HepG2 (cell line): ENCODE data around the gene PARK7. TPM values are rescaled to one million over a fixed set of nuclear protein-coding genes. Genes with fewer than 3 reads are reported as not detected.

Source experiments
- ATAC-seq: fragments of 200-7000 bp; cut with Tn5 transposase; 3 replicates; pipeline ENCODE4 v1.9.1; 2020; ENCODE audit warnings: mild to moderate bottlenecking, moderate library complexity
- BruUV-seq: library from RNA; stranded (reverse); fragments of 400-500 nt; replicated peaks from 2 replicates; lab custom pipeline; 2021; lab: Mats Ljungman, UMichigan
- CTCF ChIA-PET: fragments of 300-600 bp; formaldehyde crosslinking; extraction: SDS; loops from one replicate; lab custom pipeline; 2021; ENCODE audit warnings: low total read pairs, inconsistent platforms, low intra/inter-chr PET ratio; lab: Yijun Ruan, JAX
- POLR2A ChIA-PET: fragments of 350-600 bp; sonication (Branson Sonifier 250); formaldehyde crosslinking; loops from one replicate; lab custom pipeline; 2020; ENCODE audit warnings: antibody characterized with exemption, inconsistent platforms; lab: Yijun Ruan, JAX
- DNase-seq: peaks from one replicate; pipeline ENCODE4 v3.0.0-alpha.2; 2015; ENCODE audit warnings: low spot score
- FAIRE-seq: peaks from 3 replicates; lab custom pipeline; 2011; peaks lifted over from hg19 to GRCh38; lab: Jason Lieb, UNC
- H2AFZ ChIP-seq: one replicate; pipeline ENCODE4 v1.6.1; 2011; ENCODE audit warnings: low read length, inconsistent platforms
- H3K27ac ChIP-seq: fragments of 300-600 bp; 3 replicates; pipeline ENCODE4 v1.8.0; 2011; ENCODE audit warnings: mixed run types, mild to moderate bottlenecking, mixed read lengths, low read length, inconsistent platforms; ENCODE audit not compliant: insufficient read depth; ENCODE audit errors: extremely low read length
- H3K27me3 ChIP-seq, 2 experiments: fragments of 200-600 bp in 1 of 2; 2 replicates in 1 of 2; 3 replicates in 1 of 2; pipeline versions ENCODE4 v1.6.0 to v1.8.0; 2011; ENCODE audit warnings: low read length in 2 of 2, mild to moderate bottlenecking in 2 of 2, moderate library complexity in 2 of 2, inconsistent platforms in 1 of 2; ENCODE audit not compliant: insufficient read depth in 2 of 2, control insufficient read depth in 1 of 2
- H3K36me3 ChIP-seq, 2 experiments: fragments of 200-600 bp in 1 of 2; replicated peaks in 1 of 2; 2 replicates in 1 of 2; 3 replicates in 1 of 2; pipeline versions ENCODE4 v1.5.1 to v1.8.0; 2011; ENCODE audit warnings: low read length in 2 of 2, inconsistent platforms in 1 of 2; ENCODE audit not compliant: insufficient read depth in 2 of 2, control insufficient read depth in 1 of 2
- H3K4me1 ChIP-seq: 2 replicates; pipeline ENCODE4 v1.5.1; 2012; ENCODE audit warnings: low read length, inconsistent platforms; ENCODE audit not compliant: insufficient read depth
- H3K4me2 ChIP-seq: 2 replicates; pipeline ENCODE4 v1.6.0; 2011; ENCODE audit warnings: low read depth, low read length, inconsistent platforms
- H3K4me3 ChIP-seq, 3 experiments: fragments of 200-600 bp in 1 of 3; sonication (generic), shearing (Covaris generic) in 1 of 3; replicated peaks in 1 of 3; 2 replicates each; pipeline ENCODE4 v1.5.1; 2011 to 2016; ENCODE audit warnings: low read length in 3 of 3, inconsistent platforms in 2 of 3, low read depth in 2 of 3, mild to moderate bottlenecking in 2 of 3, control low read depth in 1 of 3, mixed read lengths in 1 of 3; ENCODE audit not compliant: insufficient read depth in 1 of 3
- H3K79me2 ChIP-seq: one replicate; pipeline ENCODE4 v1.6.1; 2011; ENCODE audit warnings: low read length, inconsistent platforms; ENCODE audit not compliant: insufficient read depth
- H3K9ac ChIP-seq: 2 replicates; pipeline ENCODE4 v1.6.0; 2011; ENCODE audit warnings: mild to moderate bottlenecking, low read depth, low read length, inconsistent platforms; ENCODE audit not compliant: insufficient read depth
- H3K9me3 ChIP-seq: 2 replicates; pipeline ENCODE4 v1.5.1; 2012; ENCODE audit warnings: mild to moderate bottlenecking, low read length
- H4K20me1 ChIP-seq: 2 replicates; pipeline ENCODE4 v1.6.0; 2011; ENCODE audit warnings: inconsistent platforms, mild to moderate bottlenecking, low read length, moderate library complexity; ENCODE audit not compliant: insufficient read depth
- EEA1 ChIP-seq: sonication (generic); formaldehyde crosslinking; IDR thresholded peaks from 2 replicates; pipeline ENCODE4 v1.5.1; 2020; ENCODE audit warnings: mild to moderate bottlenecking, missing genetic modification reagents, borderline replicate concordance
- JARID2 ChIP-seq: sonication (generic); formaldehyde crosslinking; IDR thresholded peaks from 2 replicates; pipeline ENCODE4 v1.8.1; 2023; ENCODE audit warnings: missing genetic modification reagents, inconsistent platforms; ENCODE audit not compliant: insufficient replicate concordance
- POLR2A ChIP-seq, 2 experiments: IDR thresholded peaks; 2 replicates each; pipeline ENCODE4 v1.6.1; 2011; ENCODE audit warnings: low read depth in 2 of 2, low read length in 2 of 2, mild to moderate bottlenecking in 1 of 2, moderate library complexity in 1 of 2; ENCODE audit not compliant: insufficient read depth in 1 of 2
- POLR2AphosphoS5 ChIP-seq: IDR thresholded peaks from 2 replicates; pipeline ENCODE4 v1.6.1; 2012; ENCODE audit warnings: low read depth, low read length
- RBM22 ChIP-seq: fragments of 200-400 bp; formaldehyde crosslinking; optimal IDR thresholded peaks from 2 replicates; pipeline ENCODE3; 2017; ENCODE audit warnings: mild to moderate bottlenecking, low read length, moderate library complexity
- ZNF234 ChIP-seq: sonication (generic); formaldehyde crosslinking; conservative IDR thresholded peaks from 2 replicates; pipeline ENCODE4 v1.5.1; 2020; ENCODE audit warnings: mild to moderate bottlenecking, missing genetic modification reagents
- ZNF350 ChIP-seq: sonication (generic); formaldehyde crosslinking; IDR thresholded peaks from 2 replicates; pipeline ENCODE4 v1.4.0; 2020; ENCODE audit warnings: mild to moderate bottlenecking, low read depth, missing genetic modification reagents, borderline replicate concordance
- ZNF552 ChIP-seq: sonication (generic); formaldehyde crosslinking; IDR thresholded peaks from 2 replicates; pipeline ENCODE4 v1.9.0; 2022; ENCODE audit warnings: missing genetic modification reagents, mild to moderate bottlenecking, borderline replicate concordance
- ZNF564 ChIP-seq: sonication (generic); formaldehyde crosslinking; IDR thresholded peaks from 2 replicates; pipeline ENCODE4 v1.8.1; 2023; ENCODE audit warnings: mild to moderate bottlenecking, missing genetic modification reagents
- ZNF746 ChIP-seq: sonication (generic); formaldehyde crosslinking; IDR thresholded peaks from 2 replicates; pipeline ENCODE4 v1.8.0; 2022; ENCODE audit warnings: mild to moderate bottlenecking, missing genetic modification reagents
- WGBS: methylation state at CpG from one replicate; pipeline ENCODE4 v1.1.6; 2017; ENCODE audit warnings: low lambda C conversion rate; 5-methylcytosine and 5-hydroxymethylcytosine counted together
- in situ Hi-C: cut with HindIII; loops from 2 replicates; pipeline ENCODE4 v1.10.0; 2017; ENCODE audit warnings: low pct_unique_long_range_greater_than_20kb; ENCODE audit not compliant: extremely low pct_ligation_motif_present
- intact Hi-C: fragments of 100-400 bp; cut with micrococcal nuclease; formaldehyde crosslinking; loops from one replicate; pipeline ENCODE4 v1.10.0; 2022; ENCODE audit not compliant: unreplicated experiment
- polyA plus RNA-seq, 8 experiments: library from polyadenylated mRNA; depleted of rRNA in 3 of 8; stranded (reverse) in 7 of 8; unstranded in 1 of 8; fragments of >200 nt; fragmentation: Illumina TruSeq in 4 of 8; extraction: Trizol in 4 of 8; gene quantifications; 2 replicates each; pipeline versions ENCODE4 v1.2.1 to v1.2.3, GENCODE V29; 2011 to 2016; ENCODE audit warnings: low read depth in 4 of 8, missing spikeins in 1 of 8, mixed read lengths in 1 of 8; ENCODE audit not compliant: insufficient read depth in 1 of 8
- total RNA-seq, 5 experiments: library from RNA; depleted of rRNA; stranded (reverse); fragments of >200 nt; fragmentation: Illumina TruSeq; extraction: Trizol; gene quantifications; 2 replicates each; pipeline ENCODE4 v1.2.3, GENCODE V29; 2016; ENCODE audit warnings: low read depth in 1 of 5
- TF ChIP-seq, protein P1 (sequence below): sonication (generic); formaldehyde crosslinking; IDR thresholded peaks from 2 replicates; pipeline ENCODE4 v1.4.0; 2020; ENCODE audit warnings: missing genetic modification reagents, borderline replicate concordance
- TF ChIP-seq, protein P2 (sequence below): sonication (generic); formaldehyde crosslinking; IDR thresholded peaks from 2 replicates; pipeline ENCODE4 v1.4.0; 2020; ENCODE audit warnings: mild to moderate bottlenecking, low read depth, missing genetic modification reagents

PARK7 gene
- total and polyA plus RNA-seq, 2 of the 13 experiments (the other 11 are each of a cell fraction or from before 2014, with no cell fraction given), result 212 to 296 TPM

DNA sequence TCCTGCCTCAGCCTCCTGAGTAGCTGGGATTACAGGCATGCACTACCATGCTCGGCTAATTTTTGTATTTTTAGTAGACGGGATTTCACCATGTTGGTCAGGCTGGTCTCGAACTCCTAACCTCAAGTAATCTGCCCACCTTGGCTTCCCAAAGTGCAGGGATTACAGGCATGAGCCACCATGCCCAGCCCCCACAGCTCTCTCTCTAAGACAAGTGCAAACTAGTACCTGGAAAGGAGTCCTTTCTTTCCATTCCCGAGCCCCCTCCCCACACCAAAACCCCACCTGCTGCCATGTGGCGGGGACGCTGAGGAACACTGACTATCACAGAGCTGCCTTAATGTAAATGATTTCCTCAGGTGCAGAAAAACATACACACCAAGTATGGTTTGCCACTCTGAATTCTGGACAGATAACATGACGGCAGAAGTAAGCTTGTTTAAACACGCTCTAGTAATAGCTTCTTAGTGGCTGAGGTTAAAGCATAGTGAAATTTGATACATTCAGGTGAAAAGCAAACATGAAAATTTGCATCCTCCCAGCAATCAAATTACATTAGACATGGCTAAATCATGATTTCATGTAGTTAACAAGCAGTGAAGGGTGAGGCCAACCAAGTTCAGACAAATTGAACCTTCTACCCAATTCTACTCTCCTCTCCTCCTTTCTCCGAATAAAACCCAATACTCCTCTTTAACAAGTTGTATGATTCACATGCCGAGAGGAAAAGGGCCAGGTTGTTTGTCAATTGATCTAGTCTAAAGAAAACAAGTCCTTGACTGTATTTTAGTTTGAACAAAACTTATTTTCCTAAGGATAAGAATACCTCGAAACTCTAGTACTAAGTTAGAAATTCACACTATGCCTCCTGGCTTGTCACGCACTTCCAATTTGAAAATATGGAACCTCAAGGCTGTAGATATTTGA is 44.8 kb downstream of the PARK7 start:
- ChIA-PET POLR2A (interaction anchor here (1.5 to 1.6 kb wide), 3 partner anchors 9 to 310 kb away, joined by 3 to 4 read pairs (median 4); no protein-coding TSS in a partner anchor), CTCF (no interaction called here)
- H3K4me1 ChIP-seq, result peaks cover 29% of the 10 kb centered on the region
- intact Hi-C loops (no loop called here), in situ Hi-C loops (no loop called here)
- H3K79me2 ChIP-seq, result no peaks in the 10 kb centered on the region
- no peak overlapping the region for H3K4me3 ChIP-seq
- BruUV-seq, result no TSS peak
- FAIRE-seq, result no peak
- 67% methylated on average over 12 of the region's 12 CpGs for WGBS
- no peak for DNase-seq
- no peak overlapping the region for H3K9ac ChIP-seq
- H3K27me3 ChIP-seq, result no peaks in the 10 kb centered on the region
- no peak overlapping the region for H2AFZ ChIP-seq
- H3K27ac ChIP-seq, result peak overlapping the region; percentile 0
- peaks cover 0 to 8% of the 10 kb centered on the region in 2 experiments; a peak in 3 of 5 replicates for H3K36me3 ChIP-seq
- H4K20me1 ChIP-seq, result peaks cover 35% of the 10 kb centered on the region
- no peaks in the 10 kb centered on the region for H3K9me3 ChIP-seq
- H3K4me2 ChIP-seq, result no peak overlapping the region
- ATAC-seq, result no peak
- TF ChIP-seq RBM22 (peak; percentile 57), JARID2 (CRISPR knock-in tag) (no peak), ZNF552 (CRISPR knock-in tag) (no peak), ZNF564 (CRISPR knock-in tag) (no peak), ZNF234 (CRISPR knock-in tag) (no peak), EEA1 (CRISPR knock-in tag) (no peak), POLR2A (IDR thresholded peaks at IDR 0.05; ENCODE audit: insufficient read depth in 1 of 2, low read depth in 2 of 2, low read length in 2 of 2) (peak in 1 of 2 experiments; percentile 24; a peak in 1 of 4 replicates), ZNF746 (CRISPR knock-in tag) (no peak), ZNF350 (CRISPR knock-in tag) (no peak), POLR2AphosphoS5 (peak; percentile 30)
- TF ChIP-seq, protein P1, sequence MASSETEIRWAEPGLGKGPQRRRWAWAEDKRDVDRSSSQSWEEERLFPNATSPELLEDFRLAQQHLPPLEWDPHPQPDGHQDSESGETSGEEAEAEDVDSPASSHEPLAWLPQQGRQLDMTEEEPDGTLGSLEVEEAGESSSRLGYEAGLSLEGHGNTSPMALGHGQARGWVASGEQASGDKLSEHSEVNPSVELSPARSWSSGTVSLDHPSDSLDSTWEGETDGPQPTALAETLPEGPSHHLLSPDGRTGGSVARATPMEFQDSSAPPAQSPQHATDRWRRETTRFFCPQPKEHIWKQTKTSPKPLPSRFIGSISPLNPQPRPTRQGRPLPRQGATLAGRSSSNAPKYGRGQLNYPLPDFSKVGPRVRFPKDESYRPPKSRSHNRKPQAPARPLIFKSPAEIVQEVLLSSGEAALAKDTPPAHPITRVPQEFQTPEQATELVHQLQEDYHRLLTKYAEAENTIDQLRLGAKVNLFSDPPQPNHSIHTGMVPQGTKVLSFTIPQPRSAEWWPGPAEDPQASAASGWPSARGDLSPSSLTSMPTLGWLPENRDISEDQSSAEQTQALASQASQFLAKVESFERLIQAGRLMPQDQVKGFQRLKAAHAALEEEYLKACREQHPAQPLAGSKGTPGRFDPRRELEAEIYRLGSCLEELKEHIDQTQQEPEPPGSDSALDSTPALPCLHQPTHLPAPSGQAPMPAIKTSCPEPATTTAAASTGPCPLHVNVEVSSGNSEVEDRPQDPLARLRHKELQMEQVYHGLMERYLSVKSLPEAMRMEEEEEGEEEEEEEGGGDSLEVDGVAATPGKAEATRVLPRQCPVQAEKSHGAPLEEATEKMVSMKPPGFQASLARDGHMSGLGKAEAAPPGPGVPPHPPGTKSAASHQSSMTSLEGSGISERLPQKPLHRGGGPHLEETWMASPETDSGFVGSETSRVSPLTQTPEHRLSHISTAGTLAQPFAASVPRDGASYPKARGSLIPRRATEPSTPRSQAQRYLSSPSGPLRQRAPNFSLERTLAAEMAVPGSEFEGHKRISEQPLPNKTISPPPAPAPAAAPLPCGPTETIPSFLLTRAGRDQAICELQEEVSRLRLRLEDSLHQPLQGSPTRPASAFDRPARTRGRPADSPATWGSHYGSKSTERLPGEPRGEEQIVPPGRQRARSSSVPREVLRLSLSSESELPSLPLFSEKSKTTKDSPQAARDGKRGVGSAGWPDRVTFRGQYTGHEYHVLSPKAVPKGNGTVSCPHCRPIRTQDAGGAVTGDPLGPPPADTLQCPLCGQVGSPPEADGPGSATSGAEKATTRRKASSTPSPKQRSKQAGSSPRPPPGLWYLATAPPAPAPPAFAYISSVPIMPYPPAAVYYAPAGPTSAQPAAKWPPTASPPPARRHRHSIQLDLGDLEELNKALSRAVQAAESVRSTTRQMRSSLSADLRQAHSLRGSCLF (CRISPR knock-in tag), result no peak
- TF ChIP-seq, protein P2, sequence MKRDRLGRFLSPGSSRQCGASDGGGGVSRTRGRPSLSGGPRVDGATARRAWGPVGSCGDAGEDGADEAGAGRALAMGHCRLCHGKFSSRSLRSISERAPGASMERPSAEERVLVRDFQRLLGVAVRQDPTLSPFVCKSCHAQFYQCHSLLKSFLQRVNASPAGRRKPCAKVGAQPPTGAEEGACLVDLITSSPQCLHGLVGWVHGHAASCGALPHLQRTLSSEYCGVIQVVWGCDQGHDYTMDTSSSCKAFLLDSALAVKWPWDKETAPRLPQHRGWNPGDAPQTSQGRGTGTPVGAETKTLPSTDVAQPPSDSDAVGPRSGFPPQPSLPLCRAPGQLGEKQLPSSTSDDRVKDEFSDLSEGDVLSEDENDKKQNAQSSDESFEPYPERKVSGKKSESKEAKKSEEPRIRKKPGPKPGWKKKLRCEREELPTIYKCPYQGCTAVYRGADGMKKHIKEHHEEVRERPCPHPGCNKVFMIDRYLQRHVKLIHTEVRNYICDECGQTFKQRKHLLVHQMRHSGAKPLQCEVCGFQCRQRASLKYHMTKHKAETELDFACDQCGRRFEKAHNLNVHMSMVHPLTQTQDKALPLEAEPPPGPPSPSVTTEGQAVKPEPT, result no peak
